ENCODE data around the gene ERICH4. TPM values are rescaled to one million over a fixed set of nuclear protein-coding genes. Genes with fewer than 3 reads are reported as not detected.
A peak's percentile ranks its signal among the peaks of the same experiment; 100 is the strongest.

ERICH4 gene, protein sequence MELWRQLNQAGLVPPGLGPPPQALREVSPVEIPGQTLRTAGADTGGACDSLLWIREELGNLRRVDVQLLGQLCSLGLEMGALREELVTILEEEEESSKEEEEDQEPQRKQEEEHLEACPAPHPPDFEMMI
- not detected for total RNA-seq

DNA sequence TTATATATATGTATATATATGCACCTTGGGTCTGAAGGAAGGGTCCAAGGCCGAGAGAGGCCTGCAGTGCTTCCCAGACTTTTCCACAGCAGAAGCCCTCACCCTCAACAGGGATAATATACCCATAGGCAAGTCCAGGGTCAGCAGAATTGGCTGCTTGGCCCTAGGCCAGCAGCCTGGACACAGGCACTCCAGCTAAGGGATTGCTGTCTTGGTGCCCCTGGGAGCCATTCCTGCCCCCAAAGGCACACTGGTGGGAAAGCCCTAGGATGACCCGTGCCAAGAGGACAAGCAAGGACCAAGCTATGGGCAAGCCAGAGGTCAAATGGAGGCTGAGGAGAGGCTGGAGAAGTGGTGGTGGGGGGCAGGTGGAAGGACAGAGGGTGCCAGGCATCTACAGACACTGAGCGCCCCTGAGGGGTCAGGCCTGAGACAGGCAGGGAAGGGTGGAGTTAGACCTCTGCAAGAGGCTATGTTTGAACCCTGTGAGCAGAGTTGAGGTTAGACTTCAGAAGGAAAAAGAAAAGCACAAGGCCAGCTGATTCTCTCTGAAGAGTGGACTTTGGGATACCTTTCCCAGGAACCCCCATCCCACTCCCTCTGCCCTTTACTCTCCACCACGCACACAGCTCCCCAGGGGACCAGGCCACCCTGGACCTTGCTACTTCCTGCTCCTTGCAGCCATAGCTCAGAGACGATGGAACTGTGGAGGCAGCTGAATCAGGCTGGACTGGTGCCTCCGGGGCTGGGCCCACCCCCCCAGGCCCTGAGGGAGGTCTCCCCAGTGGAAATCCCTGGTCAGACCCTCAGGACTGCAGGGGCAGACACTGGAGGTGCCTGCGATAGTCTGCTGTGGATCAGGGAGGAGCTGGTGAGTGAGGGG, at the start of gene ERICH4:
Gene ERICH4 (plus strand): TSS at position 684 of the 883 bp plus-strand sequence. CDS start 14 bp downstream, at position 698.
- intact Hi-C loops (cut with micrococcal nuclease): no loop called here
- Mint-ChIP-seq H3K4me3 (no peak within 1 kb of the TSS), H3K4me1 (ENCODE audit: low read depth) (peaks cover 10% of the 10 kb centered on the region), H3K9me3 (no peaks in the 10 kb centered on the region), H3K27ac (no peak within 1 kb of the TSS), H3K27me3 (peaks cover 10% of the 10 kb centered on the region), H3K36me3 (ENCODE audit: low read depth) (peaks cover 2% of the 10 kb centered on the region)
- POLR2A ChIA-PET: interaction anchor here (0.9 kb wide), 1 partner anchor 97 kb away, joined by 3 read pairs; no protein-coding TSS in a partner anchor
- DNase-seq: no peak
- TF ChIP-seq, protein P1, sequence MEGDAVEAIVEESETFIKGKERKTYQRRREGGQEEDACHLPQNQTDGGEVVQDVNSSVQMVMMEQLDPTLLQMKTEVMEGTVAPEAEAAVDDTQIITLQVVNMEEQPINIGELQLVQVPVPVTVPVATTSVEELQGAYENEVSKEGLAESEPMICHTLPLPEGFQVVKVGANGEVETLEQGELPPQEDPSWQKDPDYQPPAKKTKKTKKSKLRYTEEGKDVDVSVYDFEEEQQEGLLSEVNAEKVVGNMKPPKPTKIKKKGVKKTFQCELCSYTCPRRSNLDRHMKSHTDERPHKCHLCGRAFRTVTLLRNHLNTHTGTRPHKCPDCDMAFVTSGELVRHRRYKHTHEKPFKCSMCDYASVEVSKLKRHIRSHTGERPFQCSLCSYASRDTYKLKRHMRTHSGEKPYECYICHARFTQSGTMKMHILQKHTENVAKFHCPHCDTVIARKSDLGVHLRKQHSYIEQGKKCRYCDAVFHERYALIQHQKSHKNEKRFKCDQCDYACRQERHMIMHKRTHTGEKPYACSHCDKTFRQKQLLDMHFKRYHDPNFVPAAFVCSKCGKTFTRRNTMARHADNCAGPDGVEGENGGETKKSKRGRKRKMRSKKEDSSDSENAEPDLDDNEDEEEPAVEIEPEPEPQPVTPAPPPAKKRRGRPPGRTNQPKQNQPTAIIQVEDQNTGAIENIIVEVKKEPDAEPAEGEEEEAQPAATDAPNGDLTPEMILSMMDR (IDR thresholded peaks at IDR 0.05): no peak
- ATAC-seq: no peak
- CTCF ChIA-PET: interaction anchor here (1.0 kb wide), 1 partner anchor 155 kb away, joined by 3 read pairs; no protein-coding TSS in a partner anchor

DNA sequence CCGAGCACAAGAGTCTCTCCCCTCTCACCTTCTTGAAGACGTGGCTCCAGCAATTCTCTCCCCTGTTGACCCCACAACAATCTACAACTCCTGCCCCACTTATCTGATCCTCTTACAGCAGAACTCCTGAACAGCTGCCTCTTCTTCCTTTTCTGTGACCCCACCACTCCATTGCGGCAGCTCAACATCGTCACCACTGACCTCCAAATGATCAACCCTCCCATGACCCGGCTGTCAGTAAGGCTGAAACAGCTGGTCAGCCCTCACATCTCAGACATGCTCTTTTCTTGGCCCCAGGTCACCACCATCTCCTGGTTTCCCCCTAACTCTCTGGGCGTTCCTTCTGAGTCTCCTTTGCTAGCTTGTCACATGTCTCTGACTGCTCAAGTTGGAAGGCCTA, 47.6 kb upstream of the ERICH4 start:
- intact Hi-C loops (cut with micrococcal nuclease): loop anchor here (5.0 kb wide), 1 partner anchor 38 kb away; no protein-coding TSS in a partner anchor
- Mint-ChIP-seq H3K27me3 (no peaks in the 10 kb centered on the region), H3K4me3 (peak overlapping the region; percentile 96), H3K27ac (peak overlapping the region; percentile 30), H3K9me3 (no peaks in the 10 kb centered on the region), H3K36me3 (ENCODE audit: low read depth) (peaks cover 16% of the 10 kb centered on the region), H3K4me1 (ENCODE audit: low read depth) (peaks cover 30% of the 10 kb centered on the region)
- DNase-seq: no peak
- no peak for ATAC-seq
- ChIA-PET CTCF (interaction anchor here (0.7 kb wide), 1 partner anchor 44 kb away, joined by 3 read pairs; the partner anchor contains the start of gene DMAC2), POLR2A (interaction anchor here (0.6 to 1.1 kb wide), 2 partner anchors 13 to 87 kb away, joined by 3 read pairs; no protein-coding TSS in a partner anchor)
- TF ChIP-seq, protein P1 (IDR thresholded peaks at IDR 0.05): no peak

DNA sequence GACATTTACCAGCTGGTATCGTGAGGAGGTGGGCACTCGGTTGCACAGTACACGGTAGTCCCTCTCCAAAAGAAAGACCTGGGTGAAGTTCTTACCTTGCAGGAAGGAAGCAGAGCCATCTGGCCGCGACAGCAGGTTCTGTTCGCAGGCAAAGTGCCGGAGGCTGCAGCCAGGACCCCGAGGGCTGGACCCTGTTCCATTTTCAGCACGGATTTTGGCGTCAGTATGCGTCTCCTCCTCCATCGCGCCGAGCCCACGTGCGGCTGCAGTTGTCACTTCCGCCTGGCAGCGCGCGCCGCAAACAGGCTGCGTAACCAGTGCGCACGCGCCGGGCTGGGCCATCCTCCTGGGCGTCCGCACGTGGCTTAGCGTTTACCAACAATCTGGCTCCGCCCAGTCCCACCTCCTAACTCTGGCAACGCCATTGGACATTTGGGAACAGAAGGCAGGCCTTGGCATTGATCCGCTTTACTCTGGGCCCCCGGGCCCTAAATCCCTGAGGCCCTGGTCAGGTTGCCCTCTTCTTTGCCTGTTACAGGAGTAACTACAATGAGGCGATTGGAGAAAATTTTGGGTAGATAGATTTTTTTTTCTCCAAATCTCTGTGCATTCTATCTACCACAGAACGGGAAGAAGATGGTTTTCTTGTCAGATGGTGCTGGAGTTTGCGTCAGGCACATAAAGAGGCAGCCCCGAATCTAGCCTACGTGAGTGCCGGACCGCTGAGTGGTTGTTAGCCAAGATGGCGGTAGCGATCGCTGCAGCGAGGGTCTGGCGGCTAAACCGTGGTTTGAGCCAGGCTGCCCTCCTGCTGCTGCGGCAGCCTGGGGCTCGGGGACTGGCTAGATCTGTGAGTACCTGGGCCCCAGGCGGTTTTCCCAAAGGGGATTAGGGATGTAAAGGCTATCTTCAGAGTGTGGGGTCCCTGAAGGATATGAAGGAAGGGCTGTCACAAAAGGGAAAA, 45.6 kb upstream of the ERICH4 start, which contains the start of the genes BCKDHA and EXOSC5:
Gene BCKDHA (plus strand): TSS at position 733 of the 964 bp plus-strand sequence. CDS start 10 bp downstream, at position 743.
Gene EXOSC5 (minus strand): TSS at position 274 of the 964 bp plus-strand sequence. CDS start 31 bp downstream, at position 243.
- Mint-ChIP-seq H3K27me3 (no peaks in the 10 kb centered on the region), H3K9me3 (no peaks in the 10 kb centered on the region), H3K27ac (peak within 1 kb of the TSS; percentile 99), H3K36me3 (ENCODE audit: low read depth) (peaks cover 12% of the 10 kb centered on the region), H3K4me3 (peak within 1 kb of the TSS; percentile 96), H3K4me1 (ENCODE audit: low read depth) (peaks cover 38% of the 10 kb centered on the region)
- DNase-seq (peak; percentile 99), ATAC-seq (peak; percentile 99)
- ChIA-PET CTCF (no interaction called here), POLR2A (interaction anchor here (2.0 kb wide), 1 partner anchor 12 kb away, joined by 9 read pairs; no protein-coding TSS in a partner anchor)
- intact Hi-C loops (cut with micrococcal nuclease): loop anchor here (5.0 kb wide), 1 partner anchor 40 kb away; no protein-coding TSS in a partner anchor
- TF ChIP-seq, protein P1 (IDR thresholded peaks at IDR 0.05): no peak

DNA sequence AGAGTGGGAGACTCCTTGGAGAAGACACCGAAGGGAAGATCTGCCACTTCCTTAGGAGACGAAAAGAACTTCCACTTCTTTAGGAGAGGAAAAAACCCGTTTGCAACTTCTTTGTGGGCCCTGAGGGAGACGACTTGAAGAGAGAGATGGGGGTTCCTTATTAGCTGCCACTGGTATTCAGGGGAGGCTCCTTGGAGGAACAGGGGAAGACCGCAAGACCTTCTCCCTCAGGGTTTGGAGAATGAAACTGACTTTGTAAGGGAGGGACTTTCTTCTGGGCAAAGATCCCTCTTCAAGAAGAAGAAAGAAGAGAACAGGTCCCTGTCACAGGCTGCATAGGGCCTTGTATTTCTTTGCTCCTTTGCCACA, 44.9 kb upstream of the ERICH4 start:
- intact Hi-C loops (cut with micrococcal nuclease): loop anchor here (5.0 kb wide), 1 partner anchor 41 kb away; no protein-coding TSS in a partner anchor
- peaks cover 38% of the 10 kb centered on the region for H3K4me1 Mint-ChIP-seq (ENCODE audit: low read depth)
- no peaks in the 10 kb centered on the region for H3K27me3 Mint-ChIP-seq
- no peak for ATAC-seq
- POLR2A ChIA-PET: interaction anchor here (1.0 to 2.0 kb wide), 2 partner anchors 11 to 33 kb away, joined by 3 to 9 read pairs; no protein-coding TSS in a partner anchor
- H3K9me3 Mint-ChIP-seq: no peaks in the 10 kb centered on the region
- TF ChIP-seq, protein P1 (IDR thresholded peaks at IDR 0.05): no peak
- DNase-seq: no peak
- H3K27ac Mint-ChIP-seq: peak overlapping the region; percentile 99
- H3K4me3 Mint-ChIP-seq: peak overlapping the region; percentile 96
- CTCF ChIA-PET: interaction anchor here (0.6 to 0.7 kb wide), 2 partner anchors 41 to 89 kb away, joined by 3 read pairs; no protein-coding TSS in a partner anchor
- peaks cover 12% of the 10 kb centered on the region for H3K36me3 Mint-ChIP-seq (ENCODE audit: low read depth)
